ENCODE results near the gene VASN. TPM values are rescaled to one million over a fixed set of nuclear protein-coding genes. Genes with fewer than 3 reads are reported as not detected.

The VASN gene
- total RNA-seq, 1 donor from 2014 or later = 13.0 TPM

- Histone ChIP-seq H3K4me3 (ENCODE audit: low read length in 3 of 3) (no peak overlapping the region), H3K9ac (ENCODE audit: low read depth in 1 of 3, low read length in 3 of 3) (no peak overlapping the region), H3K4me1 (ENCODE audit: control insufficient read depth in 3 of 3, insufficient read depth in 3 of 3, low read length in 3 of 3) (peaks cover 0 to 4% (median 2%) of the 10 kb centered on the region in 3 donors), H3K9me3 (ENCODE audit: control insufficient read depth in 3 of 3, low read length in 3 of 3) (no peaks in the 10 kb centered on the region), H3K27ac (ENCODE audit: low read depth, low read length) (no peak overlapping the region), H3K27me3 (ENCODE audit: control insufficient read depth in 3 of 3, insufficient read depth in 3 of 3, low read length in 3 of 3) (no peaks in the 10 kb centered on the region), H3K36me3 (ENCODE audit: control insufficient read depth in 3 of 3, insufficient read depth in 3 of 3, low read length in 3 of 3) (peaks cover 6 to 17% (median 7%) of the 10 kb centered on the region in 3 donors)
These were observed 29.9 kb downstream of the VASN start for GRCh38 chr16:4401510-4401909.

GRCh38 chr16:4402439-4403132, 30.9 kb downstream of the VASN start:
- Histone ChIP-seq H3K9me3 (ENCODE audit: control insufficient read depth in 3 of 3, low read length in 3 of 3) (no peaks in the 10 kb centered on the region), H3K27ac (ENCODE audit: low read depth, low read length) (no peak overlapping the region), H3K4me1 (ENCODE audit: control insufficient read depth in 3 of 3, insufficient read depth in 3 of 3, low read length in 3 of 3) (peaks cover 0 to 4% (median 2%) of the 10 kb centered on the region in 3 donors), H3K4me3 (ENCODE audit: low read length in 3 of 3) (peak overlapping the region in 1 of 3 donors; percentile 35), H3K9ac (ENCODE audit: low read depth in 1 of 3, low read length in 3 of 3) (peak overlapping the region in 1 of 3 donors; percentile 64), H3K27me3 (ENCODE audit: control insufficient read depth in 3 of 3, insufficient read depth in 3 of 3, low read length in 3 of 3) (no peaks in the 10 kb centered on the region), H3K36me3 (ENCODE audit: control insufficient read depth in 3 of 3, insufficient read depth in 3 of 3, low read length in 3 of 3) (peaks cover 10 to 20% (median 11%) of the 10 kb centered on the region in 3 donors)

GRCh38 chr16:4403133-4403949, 31.7 kb downstream of the VASN start:
- no peak overlapping the region for H3K4me3 ChIP-seq (ENCODE audit: low read length in 3 of 3)
- peaks cover 4 to 10% (median 7%) of the 10 kb centered on the region in 3 donors for H3K4me1 ChIP-seq (ENCODE audit: control insufficient read depth in 3 of 3, insufficient read depth in 3 of 3, low read length in 3 of 3)
- H3K27ac ChIP-seq (ENCODE audit: low read depth, low read length) = no peak overlapping the region
- H3K9me3 ChIP-seq (ENCODE audit: control insufficient read depth in 3 of 3, low read length in 3 of 3) = no peaks in the 10 kb centered on the region
- peaks cover 15 to 22% (median 17%) of the 10 kb centered on the region in 3 donors for H3K36me3 ChIP-seq (ENCODE audit: control insufficient read depth in 3 of 3, insufficient read depth in 3 of 3, low read length in 3 of 3)
- H3K9ac ChIP-seq (ENCODE audit: low read depth in 1 of 3, low read length in 3 of 3) = no peak overlapping the region
- H3K27me3 ChIP-seq (ENCODE audit: control insufficient read depth in 3 of 3, insufficient read depth in 3 of 3, low read length in 3 of 3) = no peaks in the 10 kb centered on the region

- Histone ChIP-seq H3K36me3 (ENCODE audit: control insufficient read depth in 3 of 3, insufficient read depth in 3 of 3, low read length in 3 of 3) (peaks cover 15 to 22% (median 17%) of the 10 kb centered on the region in 3 donors), H3K9me3 (ENCODE audit: control insufficient read depth in 3 of 3, low read length in 3 of 3) (no peaks in the 10 kb centered on the region), H3K4me1 (ENCODE audit: control insufficient read depth in 3 of 3, insufficient read depth in 3 of 3, low read length in 3 of 3) (peaks cover 12 to 18% (median 14%) of the 10 kb centered on the region in 3 donors), H3K9ac (ENCODE audit: low read depth in 1 of 3, low read length in 3 of 3) (no peak overlapping the region), H3K4me3 (ENCODE audit: low read length in 3 of 3) (no peak overlapping the region), H3K27ac (ENCODE audit: low read depth, low read length) (no peak overlapping the region), H3K27me3 (ENCODE audit: control insufficient read depth in 3 of 3, insufficient read depth in 3 of 3, low read length in 3 of 3) (no peaks in the 10 kb centered on the region)
These were observed 32.8 kb downstream of the VASN start for GRCh38 chr16:4404247-4404966.

GRCh38 chr16:4404967-4405696, 33.5 kb downstream of the VASN start:
- H3K36me3 ChIP-seq (ENCODE audit: control insufficient read depth in 3 of 3, insufficient read depth in 3 of 3, low read length in 3 of 3) = peaks cover 15 to 22% (median 17%) of the 10 kb centered on the region in 3 donors
- no peak overlapping the region for H3K27ac ChIP-seq (ENCODE audit: low read depth, low read length)
- H3K4me1 ChIP-seq (ENCODE audit: control insufficient read depth in 3 of 3, insufficient read depth in 3 of 3, low read length in 3 of 3) = peaks cover 19 to 24% (median 19%) of the 10 kb centered on the region in 3 donors
- H3K27me3 ChIP-seq (ENCODE audit: control insufficient read depth in 3 of 3, insufficient read depth in 3 of 3, low read length in 3 of 3) = no peaks in the 10 kb centered on the region
- H3K4me3 ChIP-seq (ENCODE audit: low read length in 3 of 3) = no peak overlapping the region
- H3K9me3 ChIP-seq (ENCODE audit: control insufficient read depth in 3 of 3, low read length in 3 of 3) = no peaks in the 10 kb centered on the region
- no peak overlapping the region for H3K9ac ChIP-seq (ENCODE audit: low read depth in 1 of 3, low read length in 3 of 3)

GRCh38 chr16:4407543-4408322, 36.1 kb downstream of the VASN start:
- no peak overlapping the region for H3K27ac ChIP-seq (ENCODE audit: low read depth, low read length)

GRCh38 chr16:4408323-4408690, 36.7 kb downstream of the VASN start:
- H3K4me1 ChIP-seq (ENCODE audit: control insufficient read depth in 3 of 3, insufficient read depth in 3 of 3, low read length in 3 of 3) = peaks cover 26 to 34% (median 27%) of the 10 kb centered on the region in 3 donors
- H3K9ac ChIP-seq (ENCODE audit: low read depth in 1 of 3, low read length in 3 of 3) = no peak overlapping the region
- no peak overlapping the region for H3K27ac ChIP-seq (ENCODE audit: low read depth, low read length)
- peaks cover 12 to 26% (median 17%) of the 10 kb centered on the region in 3 donors for H3K36me3 ChIP-seq (ENCODE audit: control insufficient read depth in 3 of 3, insufficient read depth in 3 of 3, low read length in 3 of 3)
- H3K27me3 ChIP-seq (ENCODE audit: control insufficient read depth in 3 of 3, insufficient read depth in 3 of 3, low read length in 3 of 3) = no peaks in the 10 kb centered on the region
- no peaks in the 10 kb centered on the region for H3K9me3 ChIP-seq (ENCODE audit: control insufficient read depth in 3 of 3, low read length in 3 of 3)
- no peak overlapping the region for H3K4me3 ChIP-seq (ENCODE audit: low read length in 3 of 3)

More at GRCh38 chr16:4407543-4408322, 36.1 kb downstream of the VASN start:
- peaks cover 26 to 34% (median 27%) of the 10 kb centered on the region in 3 donors for H3K4me1 ChIP-seq (ENCODE audit: control insufficient read depth in 3 of 3, insufficient read depth in 3 of 3, low read length in 3 of 3)
- peaks cover 16 to 26% (median 17%) of the 10 kb centered on the region in 3 donors for H3K36me3 ChIP-seq (ENCODE audit: control insufficient read depth in 3 of 3, insufficient read depth in 3 of 3, low read length in 3 of 3)
- peak overlapping the region in 1 of 3 donors; percentile 16 for H3K9ac ChIP-seq (ENCODE audit: low read depth in 1 of 3, low read length in 3 of 3)
- H3K27me3 ChIP-seq (ENCODE audit: control insufficient read depth in 3 of 3, insufficient read depth in 3 of 3, low read length in 3 of 3) = no peaks in the 10 kb centered on the region
- no peak overlapping the region for H3K4me3 ChIP-seq (ENCODE audit: low read length in 3 of 3)
- no peaks in the 10 kb centered on the region for H3K9me3 ChIP-seq (ENCODE audit: control insufficient read depth in 3 of 3, low read length in 3 of 3)

- H3K36me3 ChIP-seq (ENCODE audit: control insufficient read depth in 3 of 3, insufficient read depth in 3 of 3, low read length in 3 of 3) = peaks cover 11 to 26% (median 17%) of the 10 kb centered on the region in 3 donors
- no peaks in the 10 kb centered on the region for H3K27me3 ChIP-seq (ENCODE audit: control insufficient read depth in 3 of 3, insufficient read depth in 3 of 3, low read length in 3 of 3)
- no peak overlapping the region for H3K27ac ChIP-seq (ENCODE audit: low read depth, low read length)
- no peaks in the 10 kb centered on the region for H3K9me3 ChIP-seq (ENCODE audit: control insufficient read depth in 3 of 3, low read length in 3 of 3)
- peak overlapping the region in 1 of 3 donors; percentile 6 for H3K4me3 ChIP-seq (ENCODE audit: low read length in 3 of 3)
- H3K9ac ChIP-seq (ENCODE audit: low read depth in 1 of 3, low read length in 3 of 3) = peak overlapping the region in 1 of 3 donors; percentile 33
- peaks cover 26 to 35% (median 27%) of the 10 kb centered on the region in 3 donors for H3K4me1 ChIP-seq (ENCODE audit: control insufficient read depth in 3 of 3, insufficient read depth in 3 of 3, low read length in 3 of 3)
These were observed 37.7 kb downstream of the VASN start for GRCh38 chr16:4409081-4409932.

Measured in skeletal muscle tissue (tissue), 4 donors.